H1 (cell line): ENCODE results near the gene SGMS1. TPM values are rescaled to one million over a fixed set of nuclear protein-coding genes. Genes with fewer than 3 reads are reported as not detected.

ENCODE experiments used
- CTCF ChIA-PET: fragments of 300-600 bp; sonication (Branson Sonifier 250); formaldehyde crosslinking; loops from one replicate; lab custom pipeline; 2021; ENCODE audit not compliant: partially characterized antibody; lab: Charles Lee
- POLR2A ChIA-PET: fragments of 300-600 bp; sonication (Branson Sonifier 250); formaldehyde crosslinking; loops from one replicate; lab custom pipeline; 2021; ENCODE audit warnings: inconsistent platforms; ENCODE audit not compliant: partially characterized antibody; lab: Charles Lee
- DNase-seq, 2 experiments: peaks; one replicate each; pipeline versions ENCODE4 v3.0.0 to v3.0.0-alpha.2; 2010 to 2022; ENCODE audit warnings: low spot score in 2 of 2, low read depth in 1 of 2, mixed read lengths in 1 of 2
- FAIRE-seq: peaks from 2 replicates; lab custom pipeline; 2011; peaks lifted over from hg19 to GRCh38; lab: Jason Lieb, UNC
- H2AFZ ChIP-seq: 2 replicates; pipeline ENCODE4 v1.8.1; 2012; ENCODE audit warnings: low read length, inconsistent platforms
- H2AK5ac ChIP-seq: 2 replicates; pipeline ENCODE4 v1.6.1; 2013; ENCODE audit warnings: low read depth, low read length
- H2BK120ac ChIP-seq: replicated peaks from 2 replicates; pipeline ENCODE3; 2013; ENCODE audit warnings: low read depth, low read length, inconsistent platforms
- H2BK12ac ChIP-seq: 2 replicates; pipeline ENCODE4 v1.6.1; 2013; ENCODE audit warnings: low read depth, low read length
- H2BK15ac ChIP-seq: 2 replicates; pipeline ENCODE4 v1.6.1; 2013; ENCODE audit warnings: low read length
- H2BK20ac ChIP-seq: 2 replicates; pipeline ENCODE4 v1.6.1; 2013; ENCODE audit warnings: low read length
- H2BK5ac ChIP-seq: 2 replicates; pipeline ENCODE4 v1.6.1; 2013; ENCODE audit warnings: low read depth, low read length
- H3K14ac ChIP-seq: 2 replicates; pipeline ENCODE4 v1.6.1; 2013; ENCODE audit warnings: inconsistent platforms; ENCODE audit not compliant: insufficient read length
- H3K18ac ChIP-seq: 2 replicates; pipeline ENCODE4 v1.6.1; 2013; ENCODE audit warnings: low read length; ENCODE audit errors: extremely low read depth
- H3K23ac ChIP-seq: 2 replicates; pipeline ENCODE4 v1.6.1; 2013; ENCODE audit warnings: inconsistent platforms; ENCODE audit not compliant: insufficient read length
- H3K23me2 ChIP-seq: 2 replicates; pipeline ENCODE4 v1.6.1; 2013; ENCODE audit warnings: low read depth, low read length
- H3K27ac ChIP-seq: 2 replicates; pipeline ENCODE4 v1.6.1; 2011; ENCODE audit warnings: low read depth, low read length, inconsistent platforms
- H3K27me3 ChIP-seq, 4 experiments: replicated peaks in 1 of 4; 1 replicate in 1 of 4; 2 replicates in 3 of 4; pipeline versions ENCODE4 v1.6.1 to v1.8.1; 2011 to 2013; ENCODE audit warnings: low read length in 3 of 4, mild to moderate bottlenecking in 3 of 4, inconsistent platforms in 2 of 4, mixed read lengths in 2 of 4, moderate library complexity in 1 of 4; ENCODE audit not compliant: control insufficient read depth in 3 of 4, insufficient read depth in 3 of 4; ENCODE audit errors: extremely low read depth in 1 of 4
- H3K36me3 ChIP-seq, 4 experiments: 2 replicates each; pipeline versions ENCODE4 v1.6.1 to v1.8.1; 2011 to 2013; ENCODE audit warnings: mild to moderate bottlenecking in 4 of 4, low read length in 3 of 4, moderate library complexity in 2 of 4, control low read depth in 1 of 4, inconsistent platforms in 1 of 4; ENCODE audit not compliant: insufficient read depth in 4 of 4, control insufficient read depth in 2 of 4
- H3K4ac ChIP-seq: replicated peaks from 2 replicates; pipeline ENCODE3; 2013; ENCODE audit warnings: low read length, low read depth, mixed read lengths, inconsistent platforms; ENCODE audit not compliant: insufficient read length
- H3K4me1 ChIP-seq, 4 experiments: replicated peaks in 1 of 4; 1 replicate in 1 of 4; 2 replicates in 3 of 4; pipeline versions ENCODE4 v1.6.1 to v1.8.1; 2011 to 2013; ENCODE audit warnings: low read length in 3 of 4, inconsistent platforms in 2 of 4, mixed read lengths in 1 of 4; ENCODE audit not compliant: insufficient read depth in 4 of 4, control insufficient read depth in 3 of 4
- H3K4me2 ChIP-seq, 2 experiments: 2 replicates each; pipeline versions ENCODE4 v1.6.1 to v1.8.1; 2011 to 2013; ENCODE audit warnings: low read depth in 2 of 2, low read length in 2 of 2, control low read depth in 1 of 2, inconsistent platforms in 1 of 2, mild to moderate bottlenecking in 1 of 2; ENCODE audit not compliant: insufficient read depth in 1 of 2
- H3K4me3 ChIP-seq, 4 experiments: fragments of 200-600, 300-600 bp in 1 of 4; sonication (generic), shearing (Covaris generic), sonication (Bioruptor Twin) in 1 of 4; 2 replicates each; pipeline versions ENCODE4 v1.5.1 to v1.8.1; 2011 to 2016; ENCODE audit warnings: low read length in 4 of 4, low read depth in 3 of 4, control low read depth in 2 of 4, inconsistent platforms in 2 of 4, mild to moderate bottlenecking in 2 of 4, mixed read lengths in 1 of 4, moderate library complexity in 1 of 4; ENCODE audit not compliant: insufficient read depth in 2 of 4; ENCODE audit errors: extremely low read depth in 1 of 4
- H3K56ac ChIP-seq: replicated peaks from 2 replicates; pipeline ENCODE3; 2013; ENCODE audit warnings: low read depth, mild to moderate bottlenecking, mixed read lengths, low read length, inconsistent platforms; ENCODE audit not compliant: insufficient read length
- H3K79me1 ChIP-seq: 2 replicates; pipeline ENCODE4 v1.6.1; 2013; ENCODE audit warnings: low read depth, low read length, control low read depth
- H3K79me2 ChIP-seq, 2 experiments: 2 replicates each; pipeline versions ENCODE4 v1.6.1 to v1.8.1; 2012 to 2013; ENCODE audit warnings: low read length in 2 of 2, mild to moderate bottlenecking in 2 of 2, inconsistent platforms in 1 of 2; ENCODE audit not compliant: insufficient read depth in 2 of 2, control insufficient read depth in 1 of 2
- H3K9ac ChIP-seq, 4 experiments: replicated peaks in 1 of 4; 1 replicate in 1 of 4; 2 replicates in 3 of 4; pipeline versions ENCODE4 v1.6.1 to v1.8.1; 2011 to 2013; ENCODE audit warnings: low read depth in 3 of 4, low read length in 3 of 4, control low read depth in 2 of 4, mild to moderate bottlenecking in 2 of 4, moderate library complexity in 2 of 4, inconsistent platforms in 1 of 4; ENCODE audit errors: extremely low read depth in 1 of 4
- H3K9me3 ChIP-seq, 2 experiments: 2 replicates each; pipeline versions ENCODE4 v1.6.1 to v1.8.1; 2012 to 2013; ENCODE audit warnings: mild to moderate bottlenecking in 2 of 2, moderate library complexity in 2 of 2, control low read depth in 1 of 2, inconsistent platforms in 1 of 2, low read depth in 1 of 2, low read length in 1 of 2, mixed read lengths in 1 of 2; ENCODE audit not compliant: insufficient read depth in 2 of 2
- H4K20me1 ChIP-seq, 2 experiments: replicated peaks in 1 of 2; 2 replicates each; pipeline versions ENCODE3 to v1.8.1; 2011 to 2013; ENCODE audit warnings: inconsistent platforms in 2 of 2, low read length in 2 of 2, mild to moderate bottlenecking in 1 of 2; ENCODE audit not compliant: insufficient read depth in 2 of 2, control insufficient read depth in 1 of 2
- H4K5ac ChIP-seq: 2 replicates; pipeline ENCODE4 v1.6.1; 2013; ENCODE audit warnings: low read length, low read depth, mixed read lengths, inconsistent platforms; ENCODE audit not compliant: insufficient read length
- H4K8ac ChIP-seq: 2 replicates; pipeline ENCODE4 v1.8.0; 2013; ENCODE audit warnings: mild to moderate bottlenecking, moderate library complexity, low read length, inconsistent platforms; ENCODE audit not compliant: insufficient read depth; ENCODE audit errors: extremely low read depth
- H4K91ac ChIP-seq: replicated peaks from 2 replicates; pipeline ENCODE3; 2013; ENCODE audit warnings: low read length, mixed read lengths, inconsistent platforms; ENCODE audit not compliant: insufficient read length
- CREB1 ChIP-seq: IDR thresholded peaks from 2 replicates; pipeline ENCODE4 v1.6.1; 2012; ENCODE audit warnings: inconsistent platforms
- KDM5A ChIP-seq: fragments of 200-600 bp; IDR thresholded peaks from 2 replicates; pipeline ENCODE4 v1.7.1; 2012; ENCODE audit warnings: mild to moderate bottlenecking, low read length, inconsistent platforms, mixed read lengths
- RAD21 ChIP-seq, 2 experiments: IDR thresholded peaks in 1 of 2; conservative IDR thresholded peaks in 1 of 2; 2 replicates each; pipeline ENCODE4 v1.6.1; 2011; ENCODE audit warnings: low read depth in 2 of 2, low read length in 2 of 2, improper control_type of control experiment in 1 of 2, inconsistent platforms in 1 of 2, mild to moderate bottlenecking in 1 of 2, moderate library complexity in 1 of 2
- SIN3A ChIP-seq, 2 experiments: IDR thresholded peaks in 1 of 2; conservative IDR thresholded peaks in 1 of 2; 2 replicates each; pipeline ENCODE4 v1.6.1; 2011 to 2012; ENCODE audit warnings: low read length in 2 of 2, improper control_type of control experiment in 1 of 2, low read depth in 1 of 2, mild to moderate bottlenecking in 1 of 2
- TAF1 ChIP-seq: IDR thresholded peaks from 2 replicates; pipeline ENCODE4 v1.6.1; 2011; ENCODE audit warnings: mild to moderate bottlenecking, low read depth, low read length
- TBP ChIP-seq: IDR thresholded peaks from 2 replicates; pipeline ENCODE4 v1.6.1; 2011; ENCODE audit warnings: low read depth, low read length, improper control_type of control experiment
- WGBS, 2 experiments: shearing (Covaris generic) in 1 of 2; methylation state at CpG; one replicate each; pipeline versions ENCODE4 v1.1.6 to v1.1.7; 2013 to 2015; ENCODE audit warnings: low lambda C conversion rate in 2 of 2, mixed read lengths in 2 of 2, inconsistent platforms in 1 of 2, low coverage in 1 of 2, missing lambda C conversion rate in 1 of 2; ENCODE audit not compliant: insufficient replicate concordance in 2 of 2, insufficient coverage in 1 of 2, insufficient read length in 1 of 2; ENCODE audit errors: extremely low coverage in 1 of 2, missing lambda C conversion rate in 1 of 2; 5-methylcytosine and 5-hydroxymethylcytosine counted together
- polyA plus RNA-seq, 7 experiments: library from polyadenylated mRNA; depleted of rRNA in 3 of 7; stranded (reverse) in 5 of 7; unstranded in 2 of 7; fragments of >200 nt in 5 of 7; fragments of 200-250 nt in 2 of 7; gene quantifications; 1 replicate in 5 of 7; 2 replicates in 1 of 7; 4 replicates in 1 of 7; pipeline versions ENCODE4 v1.2.1 to v1.2.3, GENCODE V29; 2011 to 2013; ENCODE audit warnings: missing spikeins in 2 of 7, mixed read lengths in 2 of 7
- total RNA-seq: library from RNA; stranded (reverse); fragmentation: NEBNext Ultra II Directional; extraction: Animal tissue kit (Norgen Biotek cat#: 25700); gene quantifications from 2 replicates; pipeline ENCODE4 v1.2.1, GENCODE V29; 2021
- TF ChIP-seq, protein P1 (sequence below): IDR thresholded peaks from 2 replicates; pipeline ENCODE4 v1.6.1; 2011; ENCODE audit warnings: low read length, improper control_type of control experiment

SGMS1 gene
- total and polyA plus RNA-seq, 2 of the 8 experiments (the other 6 are each of a cell fraction or from before 2014, with no cell fraction given), result 6.0 to 15.6 TPM

DNA sequence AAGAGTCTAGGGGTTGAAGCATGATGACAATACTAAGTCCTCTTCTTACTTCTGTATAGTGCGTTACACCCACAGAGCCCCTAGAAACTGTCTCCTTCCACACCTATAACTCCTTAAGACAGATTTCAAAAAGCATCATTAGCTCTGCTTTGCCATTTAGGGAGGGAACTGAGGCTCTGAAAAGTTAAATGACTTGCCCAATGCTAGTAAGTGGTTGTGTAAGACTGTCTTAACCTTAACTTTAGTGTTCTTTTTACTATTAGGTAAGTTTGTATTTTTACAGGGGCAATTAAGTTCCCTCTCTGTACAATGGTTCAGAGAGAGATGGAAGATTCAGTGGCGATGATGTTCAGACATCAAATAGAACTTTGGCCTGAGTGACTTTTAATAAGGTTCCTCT lies 299.7 kb downstream of the SGMS1 start:
- DNase-seq (no peak), FAIRE-seq (no peak)
- H3K79me2 ChIP-seq, result no peaks in the 10 kb centered on the region
- no peaks in the 10 kb centered on the region for H4K20me1 ChIP-seq
- H3K14ac ChIP-seq, result no peak overlapping the region
- H3K4me3 ChIP-seq, result no peak overlapping the region
- CTCF ChIA-PET, result interaction anchor here (0.9 to 1.8 kb wide), 3 partner anchors 10 to 13 kb away, joined by 3 to 7 read pairs (median 5); no protein-coding TSS in a partner anchor
- no peak overlapping the region for H2BK12ac ChIP-seq
- H4K8ac ChIP-seq, result no peak overlapping the region
- no peak overlapping the region for H3K23ac ChIP-seq
- no peak overlapping the region for H3K9ac ChIP-seq
- no peaks in the 10 kb centered on the region for H3K36me3 ChIP-seq
- H3K4me2 ChIP-seq, result no peak overlapping the region
- no peak overlapping the region for H2BK20ac ChIP-seq
- no peaks in the 10 kb centered on the region for H3K9me3 ChIP-seq
- H4K5ac ChIP-seq, result no peak overlapping the region
- no peaks in the 10 kb centered on the region for H3K27me3 ChIP-seq
- H4K91ac ChIP-seq, result no peak overlapping the region
- no peak overlapping the region for H3K27ac ChIP-seq
- TF ChIP-seq RAD21 (IDR thresholded peaks at IDR 0.05 in 1 of 2, conservative IDR thresholded peaks at IDR 0.05 in 1 of 2; ENCODE audit: low read depth in 2 of 2, low read length in 2 of 2) (no peak), TAF1 (no peak), CREB1 (no peak), KDM5A (no peak), TBP (no peak), SIN3A (conservative IDR thresholded peaks at IDR 0.05 in 1 of 2, IDR thresholded peaks at IDR 0.05 in 1 of 2; ENCODE audit: low read depth in 1 of 2, low read length in 2 of 2) (no peak)
- TF ChIP-seq, protein P1, sequence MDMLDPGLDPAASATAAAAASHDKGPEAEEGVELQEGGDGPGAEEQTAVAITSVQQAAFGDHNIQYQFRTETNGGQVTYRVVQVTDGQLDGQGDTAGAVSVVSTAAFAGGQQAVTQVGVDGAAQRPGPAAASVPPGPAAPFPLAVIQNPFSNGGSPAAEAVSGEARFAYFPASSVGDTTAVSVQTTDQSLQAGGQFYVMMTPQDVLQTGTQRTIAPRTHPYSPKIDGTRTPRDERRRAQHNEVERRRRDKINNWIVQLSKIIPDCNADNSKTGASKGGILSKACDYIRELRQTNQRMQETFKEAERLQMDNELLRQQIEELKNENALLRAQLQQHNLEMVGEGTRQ, result no peak
- no peak overlapping the region for H3K4ac ChIP-seq
- no peaks in the 10 kb centered on the region; the same call in 1 of the 2 replicates for H3K23me2 ChIP-seq
- peaks cover 3 to 10% (median 4%) of the 10 kb centered on the region in 4 experiments; a peak in 5 of 7 replicates for H3K4me1 ChIP-seq
- no peak overlapping the region for H3K18ac ChIP-seq
- H2BK5ac ChIP-seq, result no peak overlapping the region
- POLR2A ChIA-PET, result no interaction called here
- no peaks in the 10 kb centered on the region for H3K79me1 ChIP-seq
- H2AFZ ChIP-seq, result no peak overlapping the region
- H2AK5ac ChIP-seq, result no peak overlapping the region
- WGBS, 2 experiments, result 87% methylated on average over 2 of the region's 2 CpGs; no CpG with 5 or more reads in 1 of the 2 experiments
- H2BK15ac ChIP-seq, result no peak overlapping the region
- no peak overlapping the region for H3K56ac ChIP-seq
- H2BK120ac ChIP-seq, result no peak overlapping the region
